ENCODE measurements around the gene CDO1. TPM values are rescaled to one million over a fixed set of nuclear protein-coding genes. Genes with fewer than 3 reads are reported as not detected.
"Not testable (repeated sequence)": the region's sequence is repeated elsewhere in the genome, so short reads cannot be mapped to it uniquely, and the experiment has no call there.

Gene CDO1
- total RNA-seq, 2 donors from 2014 or later = 0.42 to 0.50 TPM

GRCh38 chr5:115817386-115817785 lies 927 bp upstream of the CDO1 start:
- Mint-ChIP-seq H3K27me3 (ENCODE audit: low read depth) (peaks cover 87% of the 10 kb centered on the region), H3K4me3 (no peak overlapping the region), H3K4me1 (ENCODE audit: low read depth) (peaks cover 23% of the 10 kb centered on the region), H3K36me3 (ENCODE audit: insufficient read depth in 2 of 2) (no peaks in the 10 kb centered on the region), H3K27ac (no peak overlapping the region), H3K9me3 (no peaks in the 10 kb centered on the region)
- no peak for ATAC-seq (replicated peaks in 1 of 2)
- no peak for DNase-seq

DNA sequence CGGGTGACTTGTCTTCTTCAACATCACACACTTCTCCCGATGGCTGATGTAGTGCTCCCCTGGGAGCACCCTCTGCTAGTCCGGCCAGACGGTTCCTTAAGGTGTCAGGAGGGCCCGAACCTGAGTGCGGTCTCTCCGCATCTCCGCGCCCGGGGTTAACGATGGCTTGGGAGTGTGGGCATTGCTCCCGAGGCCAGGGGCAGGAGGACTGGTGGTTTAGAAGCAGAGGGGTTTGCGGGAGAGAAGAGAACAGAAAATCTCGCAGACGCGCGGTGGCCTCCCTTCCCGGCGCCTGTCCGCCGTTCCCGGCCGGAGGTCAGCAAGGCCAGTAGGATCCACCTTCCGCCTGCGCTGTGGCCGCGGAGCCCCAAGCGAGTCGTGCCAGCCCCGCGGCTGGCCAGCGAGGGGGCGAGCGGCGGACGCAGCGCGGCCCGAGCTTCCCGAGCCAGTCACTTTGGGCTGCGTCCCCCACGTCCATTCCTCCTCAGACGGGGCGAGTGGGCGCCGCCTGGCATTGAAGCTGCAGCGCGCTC lies 700 bp downstream of the CDO1 start:
- Mint-ChIP-seq H3K27ac (no peak overlapping the region), H3K4me3 (peak overlapping the region; percentile 81 to 87), H3K4me1 (ENCODE audit: low read depth) (peaks cover 27% of the 10 kb centered on the region), H3K36me3 (ENCODE audit: insufficient read depth in 2 of 2) (no peaks in the 10 kb centered on the region), H3K9me3 (no peaks in the 10 kb centered on the region), H3K27me3 (ENCODE audit: low read depth) (peaks cover 85% of the 10 kb centered on the region)
- peak; percentile 27 to 48 for ATAC-seq (replicated peaks in 1 of 2)
- DNase-seq = peak in 1 of 2 donors; percentile 7

DNA sequence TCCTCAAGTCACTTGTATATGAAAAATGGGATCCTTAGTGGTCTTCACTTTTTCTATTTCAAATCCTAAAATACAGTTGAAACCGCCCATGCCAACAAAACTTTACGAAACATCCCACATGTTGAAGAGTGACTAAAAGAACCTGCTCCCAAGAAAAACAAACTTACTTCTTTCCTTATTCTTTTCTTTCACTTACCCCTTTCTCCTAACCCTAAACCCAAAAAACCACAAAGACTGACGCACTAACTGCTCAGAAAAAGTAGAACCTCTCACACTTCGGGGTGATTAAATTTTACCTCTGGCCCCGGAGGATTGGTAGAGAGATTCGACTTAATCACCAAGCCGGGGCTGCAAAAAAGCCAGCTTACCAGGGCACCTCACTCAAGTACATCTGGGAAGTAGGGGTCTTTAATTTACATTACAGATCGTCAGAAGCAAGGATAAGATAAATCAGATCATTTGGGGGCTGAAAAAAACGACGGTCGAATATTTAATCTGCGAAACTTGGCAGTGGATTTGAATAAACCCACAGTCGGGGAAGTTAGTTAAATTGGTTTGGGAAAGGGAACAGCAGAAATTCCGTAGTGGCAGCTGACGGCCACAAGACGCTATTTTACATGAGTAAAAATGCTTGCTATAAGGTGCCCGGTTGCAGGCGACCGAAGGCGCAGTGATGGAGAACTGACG lies 1.3 kb downstream of the CDO1 start:
- Mint-ChIP-seq H3K36me3 (ENCODE audit: insufficient read depth in 2 of 2) (no peaks in the 10 kb centered on the region), H3K9me3 (no peaks in the 10 kb centered on the region), H3K4me3 (peak overlapping the region; percentile 79 to 81), H3K27ac (no peak overlapping the region), H3K4me1 (ENCODE audit: low read depth) (peaks cover 28% of the 10 kb centered on the region), H3K27me3 (ENCODE audit: low read depth) (peaks cover 81% of the 10 kb centered on the region)
- ATAC-seq (replicated peaks in 1 of 2) (peak in 1 of 2 donors; percentile 38), DNase-seq (peak in 1 of 2 donors; percentile 10)

DNA sequence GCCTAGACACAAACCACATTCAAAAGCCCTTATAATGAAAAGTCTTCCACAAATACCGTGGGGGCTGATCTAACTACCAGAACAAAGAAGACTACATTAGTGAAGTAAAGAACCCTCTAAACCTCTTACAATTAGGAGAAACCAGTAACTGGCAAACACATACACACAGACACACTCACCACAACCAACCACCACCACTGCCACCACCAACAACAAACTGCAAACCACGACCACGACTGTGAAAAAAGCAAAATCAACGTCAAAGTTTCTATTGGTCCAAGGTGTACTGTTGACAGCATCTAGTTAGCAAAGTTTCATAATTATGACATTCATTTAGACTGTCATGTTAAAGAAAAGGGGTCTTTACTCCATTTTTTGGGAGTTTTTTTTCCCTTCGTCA lies 2.7 kb downstream of the CDO1 start:
- Mint-ChIP-seq H3K36me3 (ENCODE audit: insufficient read depth in 2 of 2) (no peaks in the 10 kb centered on the region), H3K4me1 (ENCODE audit: low read depth) (peaks cover 28% of the 10 kb centered on the region), H3K9me3 (no peaks in the 10 kb centered on the region), H3K4me3 (no peak overlapping the region), H3K27ac (no peak overlapping the region), H3K27me3 (ENCODE audit: low read depth) (peaks cover 73% of the 10 kb centered on the region)
- ATAC-seq (replicated peaks in 1 of 2) (peak; percentile 26 to 55), DNase-seq (peak; percentile 26 to 29)

DNA sequence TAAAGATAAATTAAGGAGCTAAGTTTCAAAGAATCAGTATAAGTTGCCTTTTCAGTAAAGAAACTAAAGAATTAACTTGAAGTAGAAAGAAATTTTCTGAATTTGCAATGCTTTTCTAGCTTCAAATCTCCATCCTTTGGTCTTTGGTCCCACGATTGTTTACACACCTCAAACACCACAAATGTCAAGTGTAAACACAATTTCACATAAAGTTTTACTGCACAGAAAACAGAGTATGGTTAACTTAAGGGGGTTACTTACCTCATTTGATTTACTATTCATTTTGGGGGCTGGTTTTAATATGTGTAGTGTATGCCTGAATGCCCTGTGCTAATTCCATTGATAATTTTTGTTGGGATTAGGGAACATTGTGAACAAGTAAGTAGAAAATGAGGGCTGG lies 4.1 kb downstream of the CDO1 start:
- peaks cover 59% of the 10 kb centered on the region for H3K27me3 Mint-ChIP-seq (ENCODE audit: low read depth)
- peaks cover 32% of the 10 kb centered on the region for H3K4me1 Mint-ChIP-seq (ENCODE audit: low read depth)
- H3K9me3 Mint-ChIP-seq = no peaks in the 10 kb centered on the region
- H3K36me3 Mint-ChIP-seq (ENCODE audit: insufficient read depth in 2 of 2) = no peaks in the 10 kb centered on the region
- no peak overlapping the region for H3K27ac Mint-ChIP-seq
- ATAC-seq (replicated peaks in 1 of 2) (no peak), DNase-seq (no peak)
- no peak overlapping the region for H3K4me3 Mint-ChIP-seq

DNA sequence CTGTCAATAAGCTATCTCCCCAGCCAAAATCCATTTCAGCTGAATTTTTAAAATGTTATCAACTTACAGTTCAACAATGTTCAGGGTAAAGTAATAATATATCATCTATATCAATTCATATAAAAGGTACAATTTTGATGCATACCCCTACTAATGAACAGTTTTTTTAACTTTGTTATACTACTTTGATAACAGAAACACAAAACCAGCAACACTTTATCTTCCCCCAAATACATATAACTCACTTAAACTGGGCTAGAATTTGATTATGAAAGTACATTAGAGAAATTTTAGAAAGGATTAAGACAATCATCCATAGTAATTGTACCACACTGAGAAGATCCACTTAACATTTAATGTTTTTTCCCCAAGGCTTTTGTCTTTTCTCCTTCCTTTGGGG lies 5.1 kb downstream of the CDO1 start:
- H3K4me3 Mint-ChIP-seq = no peak overlapping the region
- no peak overlapping the region for H3K27ac Mint-ChIP-seq
- no peaks in the 10 kb centered on the region for H3K9me3 Mint-ChIP-seq
- ATAC-seq (replicated peaks in 1 of 2) (no peak), DNase-seq (no peak)
- peaks cover 49% of the 10 kb centered on the region for H3K27me3 Mint-ChIP-seq (ENCODE audit: low read depth)
- peaks cover 34% of the 10 kb centered on the region for H3K4me1 Mint-ChIP-seq (ENCODE audit: low read depth)
- no peaks in the 10 kb centered on the region for H3K36me3 Mint-ChIP-seq (ENCODE audit: insufficient read depth in 2 of 2)

DNA sequence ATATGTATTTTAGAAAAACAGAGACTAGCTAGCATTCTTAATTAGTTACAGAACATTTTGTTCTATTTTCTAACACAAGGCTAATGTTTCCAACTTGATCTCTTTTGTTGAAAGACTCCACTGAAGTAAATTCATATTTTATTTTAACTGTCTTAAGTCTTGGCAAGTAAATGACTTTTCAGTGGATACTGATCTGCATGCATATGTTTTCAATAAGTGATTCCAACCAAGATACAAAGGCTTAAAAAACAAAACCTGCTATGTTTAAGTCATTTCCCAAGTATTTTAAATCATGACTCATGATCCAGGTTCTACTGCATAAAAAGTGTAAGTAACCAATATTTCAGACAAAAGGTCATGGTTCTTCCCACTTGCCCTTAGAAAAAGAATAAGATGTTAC lies 5.7 kb downstream of the CDO1 start:
- DNase-seq = no peak
- Mint-ChIP-seq H3K4me3 (no peak overlapping the region), H3K27me3 (ENCODE audit: low read depth) (peaks cover 46% of the 10 kb centered on the region), H3K27ac (no peak overlapping the region), H3K36me3 (ENCODE audit: insufficient read depth in 2 of 2) (no peaks in the 10 kb centered on the region), H3K4me1 (ENCODE audit: low read depth) (peaks cover 34% of the 10 kb centered on the region), H3K9me3 (no peaks in the 10 kb centered on the region)
- no peak for ATAC-seq (replicated peaks in 1 of 2)

DNA sequence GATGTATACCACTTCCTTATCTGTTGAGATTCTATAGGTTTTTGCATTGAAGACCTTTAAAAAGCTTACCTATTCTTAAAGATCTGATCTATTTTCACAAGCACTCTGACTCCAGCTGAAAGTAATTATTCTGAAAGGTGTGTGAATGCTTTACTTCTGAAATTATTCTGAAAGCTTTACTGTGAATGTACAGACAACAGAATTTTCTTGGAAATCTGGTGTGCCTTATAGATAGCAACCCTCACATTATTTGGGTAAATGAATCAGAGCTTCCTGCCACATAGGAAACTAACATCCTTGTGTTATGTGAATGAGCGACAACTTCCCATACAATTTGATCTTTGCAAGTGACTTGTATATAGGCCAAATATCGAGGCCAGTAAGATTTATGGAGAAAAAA lies 6.5 kb downstream of the CDO1 start:
- Mint-ChIP-seq H3K9me3 (no peaks in the 10 kb centered on the region), H3K4me3 (no peak overlapping the region), H3K4me1 (ENCODE audit: low read depth) (peaks cover 26% of the 10 kb centered on the region), H3K27me3 (ENCODE audit: low read depth) (peaks cover 38% of the 10 kb centered on the region), H3K27ac (no peak overlapping the region), H3K36me3 (ENCODE audit: insufficient read depth in 2 of 2) (no peaks in the 10 kb centered on the region)
- ATAC-seq (replicated peaks in 1 of 2) (no peak), DNase-seq (no peak)

DNA sequence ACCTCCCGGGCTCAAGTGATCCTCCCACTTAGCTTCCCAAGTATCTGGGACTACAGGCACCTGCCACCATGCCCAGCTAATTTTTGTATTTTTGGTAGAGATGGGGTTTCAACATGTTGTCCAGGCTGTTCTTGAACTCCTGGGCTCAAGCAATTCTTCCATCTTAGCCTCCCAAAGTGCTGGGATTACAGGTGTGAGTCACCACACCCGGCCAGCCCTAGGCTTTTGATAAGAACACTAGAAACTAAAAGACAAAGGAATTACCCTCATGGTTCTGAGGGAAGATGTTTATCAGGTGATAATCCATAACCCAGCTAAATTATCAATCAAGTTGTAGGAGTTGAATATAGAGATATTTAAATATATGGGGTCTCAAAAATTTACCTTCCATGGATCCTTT lies 8.4 kb downstream of the CDO1 start:
- ATAC-seq (replicated peaks in 1 of 2); H3K36me3 Mint-ChIP-seq (ENCODE audit: insufficient read depth in 2 of 2); H3K27ac Mint-ChIP-seq; H3K9me3 Mint-ChIP-seq; H3K4me3 Mint-ChIP-seq; DNase-seq: not testable (repeated sequence)
- Mint-ChIP-seq H3K4me1 (ENCODE audit: low read depth) (peaks cover 12% of the 10 kb centered on the region), H3K27me3 (ENCODE audit: low read depth) (peaks cover 19% of the 10 kb centered on the region)

GRCh38 chr5:115807654-115808052 lies 8.8 kb downstream of the CDO1 start:
- DNase-seq (no peak), ATAC-seq (replicated peaks in 1 of 2) (no peak)
- Mint-ChIP-seq H3K4me1 (ENCODE audit: low read depth) (peaks cover 12% of the 10 kb centered on the region), H3K4me3 (no peak overlapping the region), H3K27ac (no peak overlapping the region), H3K9me3 (no peaks in the 10 kb centered on the region), H3K27me3 (ENCODE audit: low read depth) (peaks cover 17% of the 10 kb centered on the region), H3K36me3 (ENCODE audit: insufficient read depth in 2 of 2) (no peaks in the 10 kb centered on the region)

GRCh38 chr5:115806986-115807653 lies 9.3 kb downstream of the CDO1 start:
- DNase-seq (no peak), ATAC-seq (replicated peaks in 1 of 2) (no peak)
- Mint-ChIP-seq H3K27ac (peak overlapping the region; percentile 36), H3K27me3 (ENCODE audit: low read depth) (peaks cover 21% of the 10 kb centered on the region), H3K4me3 (no peak overlapping the region), H3K9me3 (no peaks in the 10 kb centered on the region), H3K36me3 (ENCODE audit: insufficient read depth in 2 of 2) (no peaks in the 10 kb centered on the region), H3K4me1 (ENCODE audit: low read depth) (peaks cover 12% of the 10 kb centered on the region)

GRCh38 chr5:115801984-115802383 lies 14.5 kb downstream of the CDO1 start:
- no peaks in the 10 kb centered on the region for H3K9me3 Mint-ChIP-seq
- H3K36me3 Mint-ChIP-seq (ENCODE audit: insufficient read depth in 2 of 2) = no peaks in the 10 kb centered on the region
- DNase-seq (no peak), ATAC-seq (replicated peaks in 1 of 2) (no peak)
- no peak overlapping the region for H3K4me3 Mint-ChIP-seq
- peaks cover 31% of the 10 kb centered on the region for H3K27me3 Mint-ChIP-seq (ENCODE audit: low read depth)
- H3K27ac Mint-ChIP-seq = no peak overlapping the region
- H3K4me1 Mint-ChIP-seq (ENCODE audit: low read depth) = no peaks in the 10 kb centered on the region

GRCh38 chr5:115801152-115801551 lies 15.3 kb downstream of the CDO1 start:
- Mint-ChIP-seq H3K27ac (no peak overlapping the region), H3K36me3 (ENCODE audit: insufficient read depth in 2 of 2) (no peaks in the 10 kb centered on the region), H3K4me1 (ENCODE audit: low read depth) (no peaks in the 10 kb centered on the region), H3K9me3 (no peaks in the 10 kb centered on the region), H3K4me3 (no peak overlapping the region), H3K27me3 (ENCODE audit: low read depth) (peaks cover 31% of the 10 kb centered on the region)
- ATAC-seq (replicated peaks in 1 of 2) (no peak), DNase-seq (no peak)
